ENCODE measurements around the gene SYPL2.

The SYPL2 gene

GRCh38 chr1:109434484-109434883, 31.9 kb upstream of the SYPL2 start:
- no peaks in the 10 kb centered on the region for H4K20me1 ChIP-seq (ENCODE audit: insufficient read depth, low read length)
- no peak overlapping the region for H3K4me3 ChIP-seq (ENCODE audit: low read depth in 1 of 2, low read length in 2 of 2)
- ATAC-seq (ENCODE audit: insufficient read depth, low read depth), result no peak
- no peaks in the 10 kb centered on the region for H3K9me3 ChIP-seq (ENCODE audit: insufficient read depth, low read length, severe bottlenecking)
- no peak overlapping the region for H3K9ac ChIP-seq (ENCODE audit: low read depth, low read length)
- H3K36me3 ChIP-seq (ENCODE audit: insufficient read depth, low read length), result no peaks in the 10 kb centered on the region
- no peaks in the 10 kb centered on the region for H3K79me2 ChIP-seq (ENCODE audit: insufficient read depth, low read length)
- TF ChIP-seq EZH2 (IDR thresholded peaks at IDR 0.05; ENCODE audit: borderline replicate concordance, low read depth, low read length, severe bottlenecking), result no peak
- TF ChIP-seq, protein P1, sequence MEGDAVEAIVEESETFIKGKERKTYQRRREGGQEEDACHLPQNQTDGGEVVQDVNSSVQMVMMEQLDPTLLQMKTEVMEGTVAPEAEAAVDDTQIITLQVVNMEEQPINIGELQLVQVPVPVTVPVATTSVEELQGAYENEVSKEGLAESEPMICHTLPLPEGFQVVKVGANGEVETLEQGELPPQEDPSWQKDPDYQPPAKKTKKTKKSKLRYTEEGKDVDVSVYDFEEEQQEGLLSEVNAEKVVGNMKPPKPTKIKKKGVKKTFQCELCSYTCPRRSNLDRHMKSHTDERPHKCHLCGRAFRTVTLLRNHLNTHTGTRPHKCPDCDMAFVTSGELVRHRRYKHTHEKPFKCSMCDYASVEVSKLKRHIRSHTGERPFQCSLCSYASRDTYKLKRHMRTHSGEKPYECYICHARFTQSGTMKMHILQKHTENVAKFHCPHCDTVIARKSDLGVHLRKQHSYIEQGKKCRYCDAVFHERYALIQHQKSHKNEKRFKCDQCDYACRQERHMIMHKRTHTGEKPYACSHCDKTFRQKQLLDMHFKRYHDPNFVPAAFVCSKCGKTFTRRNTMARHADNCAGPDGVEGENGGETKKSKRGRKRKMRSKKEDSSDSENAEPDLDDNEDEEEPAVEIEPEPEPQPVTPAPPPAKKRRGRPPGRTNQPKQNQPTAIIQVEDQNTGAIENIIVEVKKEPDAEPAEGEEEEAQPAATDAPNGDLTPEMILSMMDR (IDR thresholded peaks at IDR 0.05; ENCODE audit: borderline replicate concordance, extremely low read depth, low read length, poor library complexity, severe bottlenecking), result no peak
- DNase-seq, result no peak
- H3K27me3 ChIP-seq (ENCODE audit: insufficient read depth, low read length, poor library complexity), result peaks cover 3% of the 10 kb centered on the region
- H3K4me2 ChIP-seq (ENCODE audit: insufficient read depth, low read length), result no peak overlapping the region
- no peaks in the 10 kb centered on the region for H3K4me1 ChIP-seq (ENCODE audit: insufficient read depth, low read length)
- H3K27ac ChIP-seq (ENCODE audit: low read length), result no peak overlapping the region
- no peak overlapping the region for H2AFZ ChIP-seq (ENCODE audit: low read depth, low read length)

DNA sequence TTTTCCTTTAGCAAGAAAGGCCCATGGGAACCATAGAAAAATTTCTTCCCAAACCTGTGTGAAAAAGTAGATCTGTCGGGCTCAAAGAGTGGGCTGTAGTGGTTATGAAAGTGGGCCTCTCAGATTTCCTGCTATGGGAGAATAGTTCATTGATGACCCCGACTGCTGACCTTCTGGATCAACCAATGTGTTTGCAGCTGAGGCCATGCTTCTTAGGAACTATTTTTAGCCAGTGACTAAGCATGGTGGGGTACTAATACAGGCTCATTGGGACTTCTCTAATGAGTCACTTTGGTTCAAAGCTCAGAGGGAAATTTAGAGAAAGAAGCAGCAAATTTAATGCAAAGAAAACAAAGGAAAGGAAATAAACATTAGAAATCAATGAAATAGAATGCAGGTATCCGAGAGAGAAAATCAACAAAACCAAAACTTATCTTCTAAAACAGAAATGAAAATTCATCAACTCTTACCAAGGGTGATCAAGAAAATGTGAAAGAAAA, 27.5 kb upstream of the SYPL2 start:
- H3K4me2 ChIP-seq (ENCODE audit: insufficient read depth, low read length), result no peak overlapping the region
- H3K4me3 ChIP-seq (ENCODE audit: low read depth in 1 of 2, low read length in 2 of 2), result no peak overlapping the region
- H3K79me2 ChIP-seq (ENCODE audit: insufficient read depth, low read length), result no peaks in the 10 kb centered on the region
- no peak for TF ChIP-seq EZH2 (IDR thresholded peaks at IDR 0.05; ENCODE audit: borderline replicate concordance, low read depth, low read length, severe bottlenecking)
- TF ChIP-seq, protein P1 (IDR thresholded peaks at IDR 0.05; ENCODE audit: borderline replicate concordance, extremely low read depth, low read length, poor library complexity, severe bottlenecking), result no peak
- H4K20me1 ChIP-seq (ENCODE audit: insufficient read depth, low read length), result no peaks in the 10 kb centered on the region
- H3K9ac ChIP-seq (ENCODE audit: low read depth, low read length), result no peak overlapping the region
- DNase-seq (no peak), ATAC-seq (ENCODE audit: insufficient read depth, low read depth) (no peak)
- H3K9me3 ChIP-seq (ENCODE audit: insufficient read depth, low read length, severe bottlenecking), result no peaks in the 10 kb centered on the region
- H3K27ac ChIP-seq (ENCODE audit: low read length), result no peak overlapping the region
- no peaks in the 10 kb centered on the region for H3K4me1 ChIP-seq (ENCODE audit: insufficient read depth, low read length)
- peaks cover 28% of the 10 kb centered on the region for H3K27me3 ChIP-seq (ENCODE audit: insufficient read depth, low read length, poor library complexity)
- H2AFZ ChIP-seq (ENCODE audit: low read depth, low read length), result no peak overlapping the region
- no peaks in the 10 kb centered on the region for H3K36me3 ChIP-seq (ENCODE audit: insufficient read depth, low read length)

DNA sequence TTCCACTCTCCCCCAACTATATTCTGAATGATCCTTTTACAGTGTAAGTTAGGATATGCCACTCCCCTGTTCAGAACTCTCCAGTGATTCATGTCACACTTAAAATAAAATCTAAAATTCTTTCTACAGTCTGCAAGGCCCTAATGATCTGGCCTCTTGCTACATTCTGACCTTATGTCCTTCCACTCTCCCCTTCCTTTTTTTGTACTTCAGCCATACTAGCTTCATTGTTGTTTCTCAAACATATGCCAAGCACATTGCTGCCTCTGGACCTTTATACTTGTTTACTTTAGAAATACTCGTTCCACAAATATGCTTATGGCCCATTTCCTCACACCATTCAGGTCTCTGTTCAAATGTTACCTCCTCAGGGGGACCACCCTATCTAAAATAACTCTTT, 25.3 kb upstream of the SYPL2 start:
- no peaks in the 10 kb centered on the region for H3K9me3 ChIP-seq (ENCODE audit: insufficient read depth, low read length, severe bottlenecking)
- H3K79me2 ChIP-seq (ENCODE audit: insufficient read depth, low read length), result no peaks in the 10 kb centered on the region
- no peak for ATAC-seq (ENCODE audit: insufficient read depth, low read depth)
- no peak overlapping the region for H3K4me3 ChIP-seq (ENCODE audit: low read depth in 1 of 2, low read length in 2 of 2)
- H3K36me3 ChIP-seq (ENCODE audit: insufficient read depth, low read length), result no peaks in the 10 kb centered on the region
- no peak overlapping the region for H3K27ac ChIP-seq (ENCODE audit: low read length)
- H4K20me1 ChIP-seq (ENCODE audit: insufficient read depth, low read length), result no peaks in the 10 kb centered on the region
- H3K9ac ChIP-seq (ENCODE audit: low read depth, low read length), result no peak overlapping the region
- no peak for DNase-seq
- no peaks in the 10 kb centered on the region for H3K4me1 ChIP-seq (ENCODE audit: insufficient read depth, low read length)
- no peak for TF ChIP-seq EZH2 (IDR thresholded peaks at IDR 0.05; ENCODE audit: borderline replicate concordance, low read depth, low read length, severe bottlenecking)
- TF ChIP-seq, protein P1 (IDR thresholded peaks at IDR 0.05; ENCODE audit: borderline replicate concordance, extremely low read depth, low read length, poor library complexity, severe bottlenecking), result no peak
- peaks cover 37% of the 10 kb centered on the region for H3K27me3 ChIP-seq (ENCODE audit: insufficient read depth, low read length, poor library complexity)
- no peak overlapping the region for H2AFZ ChIP-seq (ENCODE audit: low read depth, low read length)
- H3K4me2 ChIP-seq (ENCODE audit: insufficient read depth, low read length), result no peak overlapping the region

DNA sequence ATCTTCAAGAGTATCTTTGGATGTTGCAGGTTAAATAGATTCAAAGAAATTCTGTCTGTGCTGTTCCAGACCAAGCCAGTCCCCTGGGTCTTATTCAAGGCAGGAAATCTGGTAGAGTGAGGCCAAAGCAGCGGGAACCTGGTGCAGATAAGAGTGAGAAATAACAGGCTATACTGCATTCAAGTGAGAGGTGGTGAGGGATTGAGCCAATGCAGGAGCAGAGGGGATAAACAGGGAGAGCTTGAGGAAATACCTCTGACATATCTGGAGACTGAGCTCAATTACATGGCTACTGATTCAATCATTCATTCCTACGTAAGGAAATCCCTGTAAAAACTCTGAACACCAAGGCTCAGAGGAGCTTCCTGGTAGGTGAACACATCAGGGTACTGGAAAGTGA, 22.9 kb upstream of the SYPL2 start:
- no peaks in the 10 kb centered on the region for H4K20me1 ChIP-seq (ENCODE audit: insufficient read depth, low read length)
- no peaks in the 10 kb centered on the region for H3K9me3 ChIP-seq (ENCODE audit: insufficient read depth, low read length, severe bottlenecking)
- no peak overlapping the region for H2AFZ ChIP-seq (ENCODE audit: low read depth, low read length)
- H3K4me3 ChIP-seq (ENCODE audit: low read depth in 1 of 2, low read length in 2 of 2), result no peak overlapping the region
- TF ChIP-seq, protein P1 (IDR thresholded peaks at IDR 0.05; ENCODE audit: borderline replicate concordance, extremely low read depth, low read length, poor library complexity, severe bottlenecking), result no peak
- no peak for TF ChIP-seq EZH2 (IDR thresholded peaks at IDR 0.05; ENCODE audit: borderline replicate concordance, low read depth, low read length, severe bottlenecking)
- H3K27ac ChIP-seq (ENCODE audit: low read length), result no peak overlapping the region
- ATAC-seq (ENCODE audit: insufficient read depth, low read depth) (no peak), DNase-seq (no peak)
- H3K9ac ChIP-seq (ENCODE audit: low read depth, low read length), result no peak overlapping the region
- no peaks in the 10 kb centered on the region for H3K79me2 ChIP-seq (ENCODE audit: insufficient read depth, low read length)
- H3K4me1 ChIP-seq (ENCODE audit: insufficient read depth, low read length), result no peaks in the 10 kb centered on the region
- H3K27me3 ChIP-seq (ENCODE audit: insufficient read depth, low read length, poor library complexity), result peaks cover 37% of the 10 kb centered on the region
- H3K36me3 ChIP-seq (ENCODE audit: insufficient read depth, low read length), result no peaks in the 10 kb centered on the region
- no peak overlapping the region for H3K4me2 ChIP-seq (ENCODE audit: insufficient read depth, low read length)
